ENCODE data around the gene CNKSR3.

DNA sequence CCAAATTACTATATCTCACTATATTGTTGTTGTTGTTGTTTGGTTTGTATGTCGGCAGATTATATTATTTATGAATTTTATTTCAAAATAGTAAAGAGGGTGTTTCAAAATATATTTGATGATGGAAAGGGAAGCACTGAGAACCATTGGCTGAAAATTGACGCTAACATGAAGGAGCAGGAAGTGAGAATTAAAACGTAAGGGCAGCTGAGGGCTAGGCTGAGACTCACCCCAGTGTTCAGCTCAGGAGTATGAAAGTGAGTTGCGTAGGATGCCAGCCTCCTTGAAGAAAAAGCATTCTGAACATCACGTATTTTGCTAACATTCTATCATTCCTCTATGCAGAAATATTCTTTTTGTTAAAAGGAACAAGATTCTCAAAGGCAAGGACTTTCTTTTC is 143.1 kb downstream of the CNKSR3 start:
- TF ChIP-seq SNAI2 (CRISPR knock-in tag; IDR thresholded peaks at IDR 0.05) (no peak), TOX (CRISPR knock-in tag; IDR thresholded peaks at IDR 0.05; ENCODE audit: borderline replicate concordance) (no peak), ZC3H10 (CRISPR knock-in tag; IDR thresholded peaks at IDR 0.05) (no peak)
- TF ChIP-seq, protein P1, sequence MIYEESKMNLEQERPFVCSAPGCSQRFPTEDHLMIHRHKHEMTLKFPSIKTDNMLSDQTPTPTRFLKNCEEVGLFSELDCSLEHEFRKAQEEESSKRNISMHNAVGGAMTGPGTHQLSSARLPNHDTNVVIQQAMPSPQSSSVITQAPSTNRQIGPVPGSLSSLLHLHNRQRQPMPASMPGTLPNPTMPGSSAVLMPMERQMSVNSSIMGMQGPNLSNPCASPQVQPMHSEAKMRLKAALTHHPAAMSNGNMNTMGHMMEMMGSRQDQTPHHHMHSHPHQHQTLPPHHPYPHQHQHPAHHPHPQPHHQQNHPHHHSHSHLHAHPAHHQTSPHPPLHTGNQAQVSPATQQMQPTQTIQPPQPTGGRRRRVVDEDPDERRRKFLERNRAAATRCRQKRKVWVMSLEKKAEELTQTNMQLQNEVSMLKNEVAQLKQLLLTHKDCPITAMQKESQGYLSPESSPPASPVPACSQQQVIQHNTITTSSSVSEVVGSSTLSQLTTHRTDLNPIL (CRISPR knock-in tag; IDR thresholded peaks at IDR 0.05; ENCODE audit: low read depth), result no peak

All from SK-N-SH treated with all-trans-retinoic acid at 6 μM for 48 hours (cell line).